Breast epithelium (tissue), 3 donors: Measurements from ENCODE around the gene SLC25A33.

Source experiments
- CTCF ChIP-seq, 3 donors: fragments of 450-650 bp; IDR thresholded peaks; one replicate each; pipeline ENCODE4 v1.5.1; 2016 to 2017; ENCODE audit warnings: antibody characterized with exemption in 3 of 3, mild to moderate bottlenecking in 3 of 3, moderate library complexity in 3 of 3
- POLR2A ChIP-seq: fragments of 450-650 bp; IDR thresholded peaks from one replicate; pipeline ENCODE4 v1.6.1; 2016; ENCODE audit warnings: antibody characterized with exemption, mild to moderate bottlenecking, moderate library complexity
- POLR2AphosphoS5 ChIP-seq, 3 donors: sonication (generic); formaldehyde crosslinking; IDR thresholded peaks; one replicate each; pipeline ENCODE4 v1.6.1; 2017; ENCODE audit warnings: antibody characterized with exemption in 3 of 3

GRCh38 chr1:9561429-9561828, 22.2 kb downstream of the SLC25A33 start:
- peak in 2 of 3 donors; percentile 29 to 30 for TF ChIP-seq POLR2AphosphoS5 (IDR thresholded peaks at IDR 0.05)
- no peak for TF ChIP-seq CTCF (IDR thresholded peaks at IDR 0.05)
- TF ChIP-seq POLR2A, result no peak
